ENCODE data around the gene ZNF514.

The ZNF514 gene
- 6.7 to 25.2 (median 22.4) reads per million in 3 experiments for total RNA-seq

- DNase-seq = peak; percentile 74
Observed at GRCh38 chr2:95159690-95160449, at the start of gene ZNF514. TSS of gene ZNF514 (minus strand) at chr2:95159848. CDS start at chr2:95153253, 6,595 bp downstream.

- DNase-seq = no peak
Observed at GRCh38 chr2:95208106-95208505, 48.5 kb upstream of the ZNF514 start.

- DNase-seq = peak; percentile 65
Observed at GRCh38 chr2:95207111-95207961, 47.7 kb upstream of the ZNF514 start, which contains the start of gene ZNF892. TSS of gene ZNF892 (plus strand) at chr2:95207521. CDS start at chr2:95207816, 295 bp downstream.

GRCh38 chr2:95206096-95206495 lies 46.4 kb upstream of the ZNF514 start:
- no peak for DNase-seq

GRCh38 chr2:95204396-95204795 lies 44.7 kb upstream of the ZNF514 start:
- no peak for DNase-seq

GRCh38 chr2:95203911-95204310 lies 44.3 kb upstream of the ZNF514 start:
- DNase-seq = no peak

GRCh38 chr2:95192956-95193355 lies 33.3 kb upstream of the ZNF514 start:
- peak; percentile 10 for DNase-seq

GRCh38 chr2:95185973-95186372 lies 26.3 kb upstream of the ZNF514 start:
- no peak for DNase-seq

GRCh38 chr2:95185197-95185596 lies 25.5 kb upstream of the ZNF514 start:
- DNase-seq = no peak

- no peak for DNase-seq
Observed at GRCh38 chr2:95181774-95182173, 22.1 kb upstream of the ZNF514 start.

GRCh38 chr2:95179451-95179850 lies 19.8 kb upstream of the ZNF514 start:
- DNase-seq = no peak

- no peak for DNase-seq
Observed at GRCh38 chr2:95174031-95174542, 14.4 kb upstream of the ZNF514 start.

- DNase-seq = no peak
Observed at GRCh38 chr2:95171902-95172301, 12.3 kb upstream of the ZNF514 start.

- no peak for DNase-seq
Observed at GRCh38 chr2:95166065-95166763, 6.6 kb upstream of the ZNF514 start.

- DNase-seq = peak; percentile 96
Observed at GRCh38 chr2:95165371-95166064, 5.9 kb upstream of the ZNF514 start, which contains the start of gene ZNF2. TSS of gene ZNF2 (plus strand) at chr2:95165809. CDS start at chr2:95176227, 10,418 bp downstream.

GRCh38 chr2:95165030-95165370 lies 5.4 kb upstream of the ZNF514 start:
- no peak for DNase-seq

GRCh38 chr2:95158891-95159619 lies 593 bp downstream of the ZNF514 start:
- DNase-seq = no peak

- no peak for DNase-seq
Observed at GRCh38 chr2:95158441-95158840, 1.2 kb downstream of the ZNF514 start.

GRCh38 chr2:95149397-95149984 lies 10.2 kb downstream of the ZNF514 start:
- DNase-seq = no peak

- no peak for DNase-seq
Observed at GRCh38 chr2:95143838-95144237, 15.8 kb downstream of the ZNF514 start.

GRCh38 chr2:95138702-95139101 lies 20.9 kb downstream of the ZNF514 start:
- no peak for DNase-seq

Measured in central memory CD4-positive, alpha-beta T cell (primary cell).